ENCODE data around the gene IGSF11. TPM values are rescaled to one million over a fixed set of nuclear protein-coding genes. Genes with fewer than 3 reads are reported as not detected.

The IGSF11 gene
- total RNA-seq, 1 donor from 2014 or later: 3.4 TPM

DNA sequence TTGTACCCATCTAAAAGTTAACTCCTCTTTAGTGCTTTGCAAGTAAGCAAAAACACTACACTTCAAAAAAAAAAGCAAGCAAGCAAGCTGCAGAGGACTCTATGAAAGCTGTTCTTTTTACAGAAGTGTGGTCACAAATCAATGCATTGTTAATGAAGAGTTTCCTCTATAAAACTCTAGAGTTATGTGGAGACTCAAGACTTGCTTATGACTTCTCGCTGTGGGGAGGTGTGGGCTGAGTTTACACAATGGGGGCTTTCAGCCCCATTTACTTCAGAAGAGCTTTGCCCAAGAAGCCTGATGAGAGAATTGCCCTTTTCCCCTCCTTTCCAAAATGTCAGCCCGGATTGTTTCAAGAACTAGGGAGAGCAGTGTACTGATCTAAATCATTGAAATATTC is 144.4 kb downstream of the IGSF11 start:
- Histone ChIP-seq H3K27ac (no peak overlapping the region), H3K36me3 (no peaks in the 10 kb centered on the region), H3K27me3 (no peaks in the 10 kb centered on the region), H3K4me3 (no peak overlapping the region), H3K4me1 (no peaks in the 10 kb centered on the region), H3K9me3 (no peaks in the 10 kb centered on the region)
- TF ChIP-seq, protein P1, sequence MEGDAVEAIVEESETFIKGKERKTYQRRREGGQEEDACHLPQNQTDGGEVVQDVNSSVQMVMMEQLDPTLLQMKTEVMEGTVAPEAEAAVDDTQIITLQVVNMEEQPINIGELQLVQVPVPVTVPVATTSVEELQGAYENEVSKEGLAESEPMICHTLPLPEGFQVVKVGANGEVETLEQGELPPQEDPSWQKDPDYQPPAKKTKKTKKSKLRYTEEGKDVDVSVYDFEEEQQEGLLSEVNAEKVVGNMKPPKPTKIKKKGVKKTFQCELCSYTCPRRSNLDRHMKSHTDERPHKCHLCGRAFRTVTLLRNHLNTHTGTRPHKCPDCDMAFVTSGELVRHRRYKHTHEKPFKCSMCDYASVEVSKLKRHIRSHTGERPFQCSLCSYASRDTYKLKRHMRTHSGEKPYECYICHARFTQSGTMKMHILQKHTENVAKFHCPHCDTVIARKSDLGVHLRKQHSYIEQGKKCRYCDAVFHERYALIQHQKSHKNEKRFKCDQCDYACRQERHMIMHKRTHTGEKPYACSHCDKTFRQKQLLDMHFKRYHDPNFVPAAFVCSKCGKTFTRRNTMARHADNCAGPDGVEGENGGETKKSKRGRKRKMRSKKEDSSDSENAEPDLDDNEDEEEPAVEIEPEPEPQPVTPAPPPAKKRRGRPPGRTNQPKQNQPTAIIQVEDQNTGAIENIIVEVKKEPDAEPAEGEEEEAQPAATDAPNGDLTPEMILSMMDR (IDR thresholded peaks at IDR 0.05): no peak
- no peak for TF ChIP-seq POLR2A (IDR thresholded peaks at IDR 0.05)
- no peak for TF ChIP-seq POLR2AphosphoS5 (IDR thresholded peaks at IDR 0.05; ENCODE audit: insufficient read depth in 1 of 2, low read depth in 1 of 2)
- no peak for DNase-seq (ENCODE audit: extremely low spot score in 2 of 2)
- intact Hi-C loops (cut with DNase I): no loop called here

GRCh38 chr3:118889691-118890090 is 145.0 kb downstream of the IGSF11 start:
- H3K27ac ChIP-seq: no peak overlapping the region
- H3K4me3 ChIP-seq: no peak overlapping the region
- H3K4me1 ChIP-seq: no peaks in the 10 kb centered on the region
- TF ChIP-seq POLR2AphosphoS5 (IDR thresholded peaks at IDR 0.05; ENCODE audit: insufficient read depth in 1 of 2, low read depth in 1 of 2): no peak
- TF ChIP-seq, protein P1 (IDR thresholded peaks at IDR 0.05): no peak
- no peak for TF ChIP-seq POLR2A (IDR thresholded peaks at IDR 0.05)
- DNase-seq (ENCODE audit: extremely low spot score in 2 of 2): no peak
- no peaks in the 10 kb centered on the region for H3K27me3 ChIP-seq
- H3K9me3 ChIP-seq: no peaks in the 10 kb centered on the region
- intact Hi-C loops (cut with DNase I): no loop called here
- no peaks in the 10 kb centered on the region for H3K36me3 ChIP-seq

DNA sequence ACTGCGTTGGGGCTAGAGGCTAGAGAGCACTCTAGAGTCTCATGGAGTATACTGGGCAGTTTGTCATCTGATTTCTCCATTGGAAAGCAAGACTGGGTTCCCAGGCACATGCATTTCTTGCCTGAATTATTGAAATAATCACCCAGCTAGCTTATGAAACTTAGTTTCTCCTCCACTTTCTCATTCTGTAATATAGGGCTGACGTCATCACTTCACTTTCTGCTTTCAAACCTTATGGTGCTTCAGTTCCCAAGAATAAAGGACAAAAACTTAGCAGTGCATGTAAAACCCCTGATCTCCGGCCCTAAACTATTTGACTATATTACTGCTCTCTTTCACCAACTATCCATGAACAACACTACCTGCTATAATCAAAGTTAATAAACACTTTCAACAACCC is 147.9 kb downstream of the IGSF11 start:
- no peak for DNase-seq (ENCODE audit: extremely low spot score in 2 of 2)
- H3K9me3 ChIP-seq: no peaks in the 10 kb centered on the region
- no peaks in the 10 kb centered on the region for H3K36me3 ChIP-seq
- H3K4me3 ChIP-seq: no peak overlapping the region
- TF ChIP-seq POLR2A (IDR thresholded peaks at IDR 0.05) (no peak), POLR2AphosphoS5 (IDR thresholded peaks at IDR 0.05; ENCODE audit: insufficient read depth in 1 of 2, low read depth in 1 of 2) (no peak)
- TF ChIP-seq, protein P1 (IDR thresholded peaks at IDR 0.05): no peak
- H3K27me3 ChIP-seq: no peaks in the 10 kb centered on the region
- H3K4me1 ChIP-seq: no peaks in the 10 kb centered on the region
- H3K27ac ChIP-seq: no peak overlapping the region
- intact Hi-C loops (cut with DNase I): no loop called here

DNA sequence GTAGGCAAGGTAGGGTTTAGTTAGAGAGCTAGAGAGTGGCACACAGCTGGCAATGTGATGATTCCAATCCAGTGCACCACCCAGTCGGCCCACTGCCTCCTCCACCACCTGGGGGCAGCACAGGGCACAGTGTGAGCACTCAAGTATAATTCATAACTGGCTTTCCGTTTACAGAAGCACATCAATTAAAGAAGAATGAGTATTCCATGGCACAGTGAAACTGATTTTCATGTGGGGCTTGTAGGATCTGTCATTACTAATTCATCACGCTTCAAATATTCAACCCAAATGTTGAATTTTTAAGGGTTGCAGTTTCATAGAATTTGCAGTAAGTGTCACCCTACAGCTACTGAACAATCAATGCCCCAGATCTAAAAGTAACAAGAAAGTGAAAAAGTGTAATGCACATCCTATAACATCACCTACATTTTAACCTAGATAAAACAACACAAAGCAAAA is 149.9 kb downstream of the IGSF11 start:
- Histone ChIP-seq H3K9me3 (no peaks in the 10 kb centered on the region), H3K27me3 (no peaks in the 10 kb centered on the region), H3K36me3 (no peaks in the 10 kb centered on the region), H3K27ac (no peak overlapping the region), H3K4me3 (no peak overlapping the region), H3K4me1 (no peaks in the 10 kb centered on the region)
- intact Hi-C loops (cut with DNase I): loop anchor here (5.0 kb wide), 1 partner anchor 213 kb away; no protein-coding TSS in a partner anchor
- TF ChIP-seq, protein P1 (IDR thresholded peaks at IDR 0.05): peak; percentile 15 to 58 (median 49)
- TF ChIP-seq POLR2A (IDR thresholded peaks at IDR 0.05) (no peak), POLR2AphosphoS5 (IDR thresholded peaks at IDR 0.05; ENCODE audit: insufficient read depth in 1 of 2, low read depth in 1 of 2) (no peak)
- no peak for DNase-seq (ENCODE audit: extremely low spot score in 2 of 2)

- Histone ChIP-seq H3K4me1 (no peaks in the 10 kb centered on the region), H3K27me3 (no peaks in the 10 kb centered on the region), H3K36me3 (no peaks in the 10 kb centered on the region), H3K4me3 (no peak overlapping the region), H3K27ac (no peak overlapping the region), H3K9me3 (no peaks in the 10 kb centered on the region)
- TF ChIP-seq, protein P1 (IDR thresholded peaks at IDR 0.05): peak; percentile 28 to 51 (median 45)
- TF ChIP-seq POLR2A (IDR thresholded peaks at IDR 0.05) (no peak), POLR2AphosphoS5 (IDR thresholded peaks at IDR 0.05; ENCODE audit: insufficient read depth in 1 of 2, low read depth in 1 of 2) (no peak)
- intact Hi-C loops (cut with DNase I): loop anchor here (5.0 kb wide), 1 partner anchor 215 kb away; no protein-coding TSS in a partner anchor
- no peak for DNase-seq (ENCODE audit: extremely low spot score in 2 of 2)
These were observed 152.2 kb downstream of the IGSF11 start for GRCh38 chr3:118882353-118882947.

Measured in vagina (tissue), 2 donors.